GM18867 (cell line): Measurements from ENCODE around the gene BAIAP3.
"Not testable (repeated sequence)": the region's sequence is repeated elsewhere in the genome, so short reads cannot be mapped to it uniquely, and the experiment has no call there.

Experiments
- ATAC-seq: cut with Tn5 transposase; IDR thresholded peaks from one replicate; pipeline ENCODE4 v1.9.1; 2021; ENCODE audit warnings: mild to moderate bottlenecking, moderate library complexity; ENCODE audit not compliant: unreplicated experiment

The BAIAP3 gene, protein sequence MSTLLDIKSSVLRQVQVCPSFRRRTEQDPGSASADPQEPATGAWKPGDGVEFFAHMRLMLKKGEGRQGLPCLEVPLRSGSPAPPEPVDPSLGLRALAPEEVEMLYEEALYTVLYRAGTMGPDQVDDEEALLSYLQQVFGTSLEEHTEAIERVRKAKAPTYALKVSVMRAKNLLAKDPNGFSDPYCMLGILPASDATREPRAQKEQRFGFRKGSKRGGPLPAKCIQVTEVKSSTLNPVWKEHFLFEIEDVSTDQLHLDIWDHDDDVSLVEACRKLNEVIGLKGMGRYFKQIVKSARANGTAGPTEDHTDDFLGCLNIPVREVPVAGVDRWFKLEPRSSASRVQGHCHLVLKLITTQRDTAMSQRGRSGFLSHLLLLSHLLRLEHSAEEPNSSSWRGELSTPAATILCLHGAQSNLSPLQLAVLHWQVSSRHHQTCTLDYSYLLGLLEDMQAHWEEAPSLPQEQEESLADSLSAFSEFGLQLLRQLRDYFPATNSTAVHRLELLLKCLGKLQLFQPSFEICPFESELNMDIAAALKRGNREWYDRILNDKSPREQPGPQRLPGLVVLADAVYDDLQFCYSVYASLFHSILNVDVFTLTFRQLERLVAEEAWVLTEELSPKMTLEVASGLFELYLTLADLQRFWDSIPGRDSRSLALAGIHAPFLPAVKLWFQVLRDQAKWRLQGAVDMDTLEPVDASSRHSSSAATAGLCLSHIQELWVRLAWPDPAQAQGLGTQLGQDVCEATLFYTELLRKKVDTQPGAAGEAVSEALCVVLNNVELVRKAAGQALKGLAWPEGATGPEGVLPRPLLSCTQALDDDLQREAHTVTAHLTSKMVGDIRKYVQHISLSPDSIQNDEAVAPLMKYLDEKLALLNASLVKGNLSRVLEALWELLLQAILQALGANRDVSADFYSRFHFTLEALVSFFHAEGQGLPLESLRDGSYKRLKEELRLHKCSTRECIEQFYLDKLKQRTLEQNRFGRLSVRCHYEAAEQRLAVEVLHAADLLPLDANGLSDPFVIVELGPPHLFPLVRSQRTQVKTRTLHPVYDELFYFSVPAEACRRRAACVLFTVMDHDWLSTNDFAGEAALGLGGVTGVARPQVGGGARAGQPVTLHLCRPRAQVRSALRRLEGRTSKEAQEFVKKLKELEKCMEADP

DNA sequence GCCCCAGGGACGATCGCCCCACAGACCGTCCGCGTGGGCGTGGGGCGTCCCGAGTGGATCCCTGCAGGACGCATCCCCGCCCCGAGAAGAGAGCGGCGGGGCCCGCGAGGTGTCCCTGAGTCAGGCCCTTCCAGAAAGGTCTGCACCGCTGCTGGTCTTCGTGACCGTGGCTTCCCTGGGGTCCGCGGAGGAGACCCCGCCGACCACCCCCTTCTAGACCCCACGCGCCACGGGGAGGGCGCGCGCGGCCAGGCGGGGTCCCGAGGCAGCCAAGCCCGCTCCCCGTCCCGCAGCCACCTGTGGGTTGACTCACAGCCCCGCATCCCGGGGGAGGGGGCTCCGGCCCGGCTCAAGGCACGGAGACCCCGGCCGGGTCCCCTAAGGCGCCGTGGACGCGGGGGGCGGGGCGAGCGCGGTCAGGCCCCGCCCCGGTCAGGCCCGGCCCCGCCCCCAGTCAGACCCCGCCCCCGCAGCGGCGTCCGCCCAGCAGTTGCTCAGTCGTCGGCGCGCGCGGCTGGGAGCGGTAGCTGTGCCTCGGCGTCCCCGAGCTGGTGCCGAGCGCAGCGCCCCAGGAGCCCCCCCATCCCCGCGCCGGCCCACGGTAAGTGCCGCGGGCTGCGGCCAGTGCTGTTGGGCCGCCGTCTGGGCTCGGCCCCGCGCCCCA, at the start of gene BAIAP3:
BAIAP3 (plus strand) TSS at position 497 of the 664 bp plus-strand sequence. CDS start 4,905 bp downstream, outside the sequence.
- no peak for ATAC-seq

DNA sequence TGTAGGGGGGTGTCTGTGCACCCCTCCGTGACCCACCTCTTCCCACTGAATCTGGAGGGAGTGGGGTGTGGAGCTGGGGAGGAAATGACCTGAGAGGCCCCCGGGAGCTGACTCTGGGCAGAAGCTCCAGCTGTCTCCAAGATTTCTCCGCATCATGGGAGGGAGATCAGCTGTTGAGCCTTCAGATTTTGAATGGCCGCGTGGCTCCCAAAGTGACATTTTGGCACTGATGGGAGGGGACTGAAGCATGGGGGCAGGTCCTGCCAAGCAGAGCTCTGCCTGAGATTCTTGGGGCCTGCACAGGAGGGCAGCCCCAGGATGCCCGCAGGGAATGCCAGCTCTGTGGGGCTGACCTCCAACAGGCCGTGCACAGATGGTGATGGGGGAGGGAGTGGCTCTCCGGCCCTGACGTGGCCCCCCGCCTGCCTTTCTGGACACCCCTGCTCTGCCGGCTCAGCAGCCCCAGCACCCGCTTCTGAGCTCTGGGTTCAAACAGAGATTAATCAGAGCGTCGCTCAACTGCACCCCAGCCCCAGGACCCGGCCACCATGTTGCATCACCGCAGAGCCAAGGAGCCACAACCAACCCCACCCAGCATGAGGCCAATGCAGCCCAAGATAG, 49.3 kb upstream of the BAIAP3 start:
- no peak for ATAC-seq

DNA sequence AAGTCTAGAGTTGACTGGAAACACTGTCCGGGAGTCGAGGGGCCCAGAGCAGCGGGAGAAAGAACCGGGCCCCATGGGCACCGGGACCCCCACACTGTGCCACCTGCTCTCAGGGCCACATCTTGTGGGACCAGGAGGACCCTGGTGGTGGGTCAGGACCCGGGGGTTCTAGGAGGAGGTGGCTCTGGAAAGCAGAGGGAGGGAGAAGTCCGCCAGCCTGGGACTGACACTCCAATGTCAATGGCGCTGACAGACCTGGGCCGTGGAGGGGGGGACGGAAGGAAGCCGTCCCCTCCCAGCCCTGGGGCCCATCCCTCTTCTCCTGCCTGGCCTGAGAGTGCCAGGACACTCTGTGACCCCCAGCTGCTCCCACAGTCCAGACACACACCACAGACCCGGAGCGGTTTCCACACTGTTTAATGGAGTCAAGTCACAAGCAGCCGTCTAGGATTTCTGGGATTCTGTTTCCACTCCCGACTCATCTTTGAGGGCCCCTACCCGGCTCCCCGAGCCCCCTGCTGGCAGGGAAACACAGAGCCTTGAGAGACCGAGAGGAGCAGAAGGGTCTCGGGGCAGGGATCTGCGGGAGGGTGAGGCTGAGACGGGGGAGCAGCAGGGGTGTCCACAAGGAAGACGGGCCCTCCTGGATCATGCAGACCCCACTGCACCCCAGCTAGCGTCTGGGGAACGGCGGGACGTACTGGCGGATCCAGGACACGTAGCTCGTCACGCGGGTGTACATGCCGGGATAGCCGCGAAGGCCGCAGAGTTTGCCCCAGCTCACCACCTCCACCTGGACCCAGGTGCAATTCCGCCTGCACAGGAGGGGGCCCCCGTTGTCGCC, 47.6 kb upstream of the BAIAP3 start:
- no peak for ATAC-seq

DNA sequence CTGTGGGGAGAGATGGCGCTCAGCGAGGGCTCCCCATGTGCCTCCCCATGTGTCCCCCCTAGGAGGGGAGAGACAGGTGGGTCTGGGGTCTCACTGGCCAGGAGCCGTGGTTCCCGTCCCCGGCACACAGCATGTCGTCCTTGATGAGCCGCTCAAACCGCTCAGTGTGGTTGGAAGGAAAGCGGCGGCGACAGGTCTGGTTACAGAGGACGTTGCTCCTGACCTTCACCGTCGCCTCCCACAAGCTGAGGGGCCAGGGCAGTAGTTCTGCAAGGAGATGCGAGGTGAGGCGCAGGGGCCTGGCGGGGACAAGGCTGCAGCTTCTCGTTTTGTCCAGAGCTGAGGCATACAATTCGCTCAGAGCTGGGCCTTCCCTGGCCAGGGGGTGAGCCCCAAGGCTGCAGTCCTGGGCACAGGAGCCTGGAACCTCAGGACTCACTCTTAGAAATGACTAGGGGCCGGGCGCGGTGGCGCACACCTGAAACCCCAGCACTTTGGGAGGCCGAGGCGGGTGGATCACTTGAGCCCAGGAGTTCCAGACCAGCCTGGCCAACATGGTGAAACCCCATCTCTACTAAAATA, 46.8 kb upstream of the BAIAP3 start:
- ATAC-seq, result no peak

DNA sequence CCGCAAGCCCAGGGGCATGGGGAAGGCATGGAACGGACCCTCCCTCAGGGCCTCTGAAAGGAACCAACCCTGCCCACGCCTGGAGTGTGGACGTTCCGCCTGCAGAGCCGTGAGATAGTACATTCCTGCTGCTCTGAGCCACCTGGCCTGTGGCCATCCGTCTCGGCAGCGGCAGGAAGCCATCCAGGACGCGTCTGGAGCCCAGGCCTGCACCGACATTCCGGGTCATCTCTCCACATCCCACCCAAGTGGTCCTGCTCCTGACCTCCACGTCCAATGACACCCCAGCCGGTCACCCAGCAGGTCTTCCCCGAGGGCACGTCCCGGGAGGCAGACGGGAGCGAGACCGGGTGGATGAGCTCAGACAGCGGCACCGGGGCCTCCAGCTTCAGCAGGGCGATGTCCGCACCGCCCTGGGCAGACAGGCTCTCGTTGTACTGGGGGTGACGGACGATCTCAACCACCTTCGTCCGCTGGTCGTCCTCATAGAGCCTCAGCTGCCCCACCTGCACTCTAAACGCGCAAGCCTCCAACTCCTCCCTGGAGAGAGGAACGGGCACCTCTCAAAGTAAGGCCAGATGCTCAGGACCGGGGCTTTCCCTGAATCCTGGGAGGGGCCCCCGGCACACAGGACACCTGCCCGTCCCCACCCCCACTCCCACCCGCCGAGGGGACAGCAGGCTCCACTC, 45.3 kb upstream of the BAIAP3 start:
- ATAC-seq, result no peak

DNA sequence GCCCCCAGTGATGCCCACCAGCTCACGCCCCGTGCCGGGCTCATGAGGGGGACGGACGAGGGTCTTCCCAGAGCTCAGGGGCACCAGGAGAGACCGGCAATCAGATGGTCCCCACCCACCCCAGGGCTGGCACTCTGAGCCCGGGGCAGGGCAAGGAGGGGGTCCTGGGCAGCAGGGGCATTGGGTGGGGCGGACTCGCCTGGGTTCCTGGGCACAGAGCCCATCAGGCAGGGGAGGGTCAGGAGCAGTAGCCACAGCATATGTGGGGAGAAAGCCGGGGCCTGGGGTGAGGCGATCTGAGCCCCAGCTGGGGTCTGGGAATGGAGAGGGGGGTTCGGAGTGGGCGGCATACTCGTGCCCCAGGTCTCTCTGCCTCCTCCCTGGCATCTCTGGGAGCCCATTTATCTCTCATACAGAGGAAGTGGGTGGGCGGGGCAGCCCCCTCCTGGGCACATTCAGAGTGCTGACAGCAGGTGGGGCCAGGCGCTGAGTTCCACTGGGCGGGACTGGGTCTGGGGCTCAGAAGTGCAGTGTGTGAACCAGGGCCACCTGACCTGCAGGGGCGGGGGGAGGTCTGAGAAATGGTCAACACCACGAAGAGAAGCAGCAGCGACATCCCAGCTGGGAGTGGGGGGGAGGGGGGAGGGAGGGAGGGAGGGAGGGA, 44.5 kb upstream of the BAIAP3 start:
- no peak for ATAC-seq

DNA sequence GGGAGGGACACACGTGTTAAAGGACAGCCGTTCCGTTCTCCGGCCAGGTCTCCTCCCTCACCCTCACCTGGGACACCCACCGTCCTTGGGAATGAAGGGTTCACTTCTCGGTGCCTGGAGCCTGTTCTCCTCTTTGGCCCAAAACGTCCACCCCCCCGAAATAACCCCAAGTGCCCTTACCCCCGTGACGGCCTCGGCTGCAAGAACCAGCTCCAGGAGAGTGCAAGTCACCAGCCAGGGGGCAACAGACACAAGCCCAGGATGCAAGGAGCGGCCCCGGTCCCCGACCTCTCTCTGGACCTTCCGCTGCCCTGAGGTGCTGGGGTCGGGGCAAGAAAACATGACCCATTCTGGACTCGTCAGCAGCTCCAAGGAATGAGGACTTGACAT, 44.0 kb upstream of the BAIAP3 start:
- ATAC-seq, result no peak

DNA sequence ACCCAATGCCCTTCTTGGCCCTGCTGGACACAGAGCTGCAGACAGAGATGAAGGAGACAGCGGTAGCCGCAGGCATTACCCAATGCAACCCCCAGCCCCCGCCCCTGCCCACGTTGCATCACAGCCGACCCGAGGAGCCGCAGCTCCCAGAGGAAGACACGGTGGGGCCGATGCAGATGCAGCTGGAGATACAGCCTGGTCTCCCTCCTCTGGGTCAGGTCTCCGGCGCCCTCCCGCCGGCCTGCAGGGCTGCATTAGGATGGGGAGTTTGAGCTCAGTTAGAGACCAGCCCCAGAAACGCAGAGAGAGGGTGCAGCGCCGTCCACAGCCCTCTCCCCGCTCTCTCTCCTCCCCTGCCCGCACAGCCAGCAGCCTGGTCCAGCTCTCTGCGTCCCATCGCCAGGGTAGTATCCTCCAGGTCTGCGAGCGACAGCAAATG, 43.4 kb upstream of the BAIAP3 start:
- ATAC-seq, result no peak

DNA sequence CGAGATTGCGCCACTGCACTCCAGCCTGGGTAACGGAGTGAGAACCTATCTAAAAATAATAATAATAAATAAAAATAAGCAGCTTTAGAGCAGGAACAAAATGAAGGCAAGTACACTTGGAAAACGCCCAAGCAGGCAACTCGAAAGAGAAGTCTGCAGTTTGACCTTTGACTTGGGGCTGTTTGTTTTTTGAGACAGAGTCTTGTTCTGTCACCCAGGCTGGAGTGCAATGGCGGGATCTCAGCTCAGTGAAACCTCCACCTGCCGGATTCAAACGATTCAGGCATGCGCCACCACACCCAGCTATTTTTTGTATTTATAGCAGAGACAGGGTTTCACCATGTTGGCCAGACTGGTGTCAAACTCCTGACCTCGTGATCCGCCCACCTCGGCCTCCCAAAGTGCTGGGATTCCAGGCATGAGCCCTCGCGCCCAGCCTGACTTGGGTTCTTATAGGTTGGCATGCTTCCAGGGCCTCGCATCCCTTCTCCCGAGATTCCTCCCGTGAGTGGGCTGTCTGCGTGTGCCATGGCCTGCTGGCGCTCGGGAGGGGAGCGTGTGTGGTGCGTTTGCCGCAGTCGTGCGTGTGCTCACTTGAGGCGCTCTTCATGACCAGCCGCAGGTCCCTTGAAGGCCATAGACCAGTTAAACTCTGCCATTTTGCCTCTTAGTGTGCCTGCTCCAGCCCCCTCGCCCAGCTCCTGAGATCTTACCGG, 42.4 kb upstream of the BAIAP3 start:
- ATAC-seq, result no peak

DNA sequence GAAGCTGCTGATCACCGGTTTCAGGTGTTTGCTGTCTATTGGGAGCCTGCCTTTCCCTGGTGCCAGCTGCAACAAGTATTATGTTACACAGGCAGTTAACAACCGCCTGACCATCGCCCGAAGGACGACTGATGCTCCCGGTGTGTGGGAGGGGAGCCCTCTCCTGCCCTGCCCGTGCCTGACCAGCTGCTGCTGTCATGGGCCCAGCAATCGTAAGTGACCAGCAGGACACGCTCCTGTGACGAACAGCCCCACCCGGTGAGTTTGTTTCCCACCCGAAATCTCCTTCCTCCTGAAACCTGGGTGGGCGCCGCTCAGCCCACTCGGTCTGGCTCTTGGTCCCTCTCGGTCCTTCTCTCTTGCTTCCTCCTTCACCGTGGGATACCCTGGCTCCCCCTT, 41.9 kb upstream of the BAIAP3 start:
- no peak for ATAC-seq

DNA sequence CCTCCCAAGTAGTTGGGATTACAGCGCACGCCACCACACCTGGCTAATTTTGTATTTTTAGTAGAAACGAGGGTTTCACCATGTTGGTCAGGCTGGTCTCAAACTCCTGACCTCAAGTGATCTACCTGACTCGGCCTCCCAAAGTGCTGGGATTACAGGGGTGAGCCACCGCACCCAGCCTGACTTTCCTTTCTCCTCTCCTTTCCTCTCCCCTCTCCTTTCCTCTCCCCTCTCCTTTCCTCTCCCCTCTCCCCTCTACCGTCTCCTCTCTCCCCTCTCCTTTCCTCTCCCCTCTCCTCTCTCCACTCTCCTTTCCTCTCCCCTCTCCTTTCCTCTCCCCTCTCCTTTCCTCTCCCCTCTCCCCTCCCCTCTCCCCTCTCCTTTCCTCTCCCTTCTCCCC, 41.2 kb upstream of the BAIAP3 start:
- ATAC-seq, result not testable (repeated sequence)

DNA sequence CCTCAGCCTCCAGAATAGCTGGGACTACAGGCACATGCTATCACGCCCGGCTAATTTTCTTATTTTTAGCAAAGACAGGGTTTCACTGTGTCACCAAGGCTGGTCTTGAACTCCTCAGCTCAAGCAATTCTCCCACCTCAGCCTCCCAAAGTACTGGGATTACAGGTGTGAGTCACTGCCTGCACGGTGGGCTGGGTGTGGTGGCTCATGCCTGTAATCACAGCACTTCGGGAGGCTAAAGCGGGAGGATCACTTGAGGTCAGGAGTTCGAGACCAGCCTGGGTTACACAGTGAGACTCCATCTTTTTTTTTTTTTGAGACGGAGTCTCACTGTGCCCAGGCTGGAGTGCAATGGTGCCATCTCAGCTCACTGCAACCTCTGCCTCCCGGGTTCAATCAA, 40.6 kb upstream of the BAIAP3 start:
- ATAC-seq, result not testable (repeated sequence)

DNA sequence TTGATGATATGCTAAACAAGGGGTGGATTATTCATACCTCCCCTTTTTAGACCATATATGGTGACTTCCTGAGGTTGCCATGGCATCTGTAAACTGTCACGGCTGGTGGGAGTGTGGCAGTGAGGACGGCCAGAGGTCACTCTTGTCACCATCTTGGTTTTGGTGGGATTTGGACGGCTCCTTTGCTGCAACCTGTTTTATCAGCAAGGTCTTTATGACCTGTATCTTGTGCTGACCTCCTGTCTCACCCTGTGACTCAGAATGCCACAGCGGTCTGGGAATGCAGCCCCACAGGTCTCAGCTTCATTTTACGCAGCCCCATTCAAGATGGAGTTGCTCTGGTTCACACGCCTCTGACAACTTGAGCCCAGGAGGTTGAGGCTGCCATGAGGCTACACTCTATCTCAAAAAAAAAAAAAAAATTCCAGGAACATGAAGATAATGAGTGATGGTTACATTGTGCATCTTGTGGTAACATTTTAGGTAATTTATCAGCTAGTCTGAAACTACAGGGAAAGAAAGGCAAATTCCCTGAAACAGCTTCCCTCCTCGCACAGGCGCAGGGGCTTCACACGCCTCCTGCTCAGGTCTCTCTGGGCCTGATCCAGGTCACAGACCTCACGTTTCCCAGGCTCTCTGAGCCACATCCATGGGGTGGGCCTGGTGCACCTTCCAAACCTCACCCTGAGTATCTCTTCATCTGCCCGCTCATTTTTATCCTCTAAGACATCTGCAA, 39.4 kb upstream of the BAIAP3 start:
- no peak for ATAC-seq

DNA sequence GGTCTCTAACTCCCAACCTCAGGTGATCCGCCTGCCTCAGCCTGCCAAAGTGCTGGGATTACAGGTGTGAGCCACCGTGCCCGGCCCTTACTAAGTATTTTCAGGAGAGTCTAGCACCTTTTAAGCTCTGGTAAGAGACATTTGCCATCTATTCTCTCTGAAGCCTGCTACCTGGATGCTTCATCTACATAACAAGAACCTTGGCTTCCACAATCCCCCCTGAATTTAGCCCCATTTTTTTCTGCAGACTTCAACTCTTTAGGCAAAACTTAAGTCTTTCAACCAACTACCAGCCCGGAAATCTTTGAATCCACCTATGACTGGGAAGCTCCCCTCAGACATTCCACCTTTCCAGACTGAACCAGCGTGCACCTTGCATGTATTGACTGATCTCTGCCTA, 38.0 kb upstream of the BAIAP3 start:
- no peak for ATAC-seq

DNA sequence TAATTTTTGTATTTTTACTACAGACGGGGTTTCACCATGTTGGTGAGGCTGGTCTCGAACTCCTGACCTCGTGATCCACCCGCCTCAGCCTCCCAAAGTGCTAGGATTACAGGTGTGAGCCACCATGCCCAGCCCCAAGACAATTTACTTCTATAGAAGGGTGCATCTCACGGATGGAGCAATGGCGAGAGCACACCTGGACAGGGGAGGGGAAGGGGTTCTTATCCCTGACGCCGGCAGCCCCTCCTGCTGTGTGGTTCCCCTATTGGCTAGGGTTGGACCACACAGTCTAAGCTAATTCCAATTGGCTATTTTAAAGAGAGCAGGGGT, 36.8 kb upstream of the BAIAP3 start:
- not testable (repeated sequence) for ATAC-seq

DNA sequence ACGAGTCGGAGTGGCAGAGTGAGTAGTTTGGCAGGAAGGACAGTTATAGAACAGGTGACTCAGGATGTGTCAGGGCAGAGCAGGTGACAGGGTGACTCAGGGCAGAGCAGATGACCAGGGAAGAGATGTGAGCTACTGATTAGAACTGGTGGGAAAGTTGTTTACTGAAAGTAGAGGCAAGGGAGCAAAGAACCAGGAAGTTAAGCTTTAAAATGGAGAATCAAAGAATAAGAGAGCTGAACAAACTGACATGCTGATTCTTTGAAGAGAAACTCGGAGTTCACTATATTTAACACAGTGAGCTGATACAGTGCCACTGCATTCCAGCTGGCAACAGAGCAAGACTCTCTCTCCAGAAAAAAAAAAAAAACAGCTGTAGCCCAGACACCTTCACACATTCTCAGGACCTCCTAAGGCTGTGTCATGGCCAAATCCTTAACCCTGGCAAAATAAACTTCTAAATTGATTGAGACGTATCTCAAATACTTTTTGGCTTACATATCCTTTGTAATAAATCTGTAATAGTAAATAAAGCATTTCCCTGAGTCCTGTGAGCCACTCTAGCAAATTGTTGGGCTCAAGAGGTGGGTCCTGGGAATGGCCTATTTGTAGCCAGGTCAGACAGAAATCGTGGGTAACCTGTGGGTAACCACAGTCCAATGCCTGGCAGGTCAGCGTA, 36.3 kb upstream of the BAIAP3 start:
- no peak for ATAC-seq
